ENCODE data around the gene MMRN2.

GRCh38 chr10:86889997-86890396, 67.4 kb downstream of the MMRN2 start:
- TF ChIP-seq CTCF (IDR thresholded peaks at IDR 0.05) = no peak
- no peak for TF ChIP-seq POLR2A (IDR thresholded peaks at IDR 0.05)
